SW 1271 (cell line): Measurements from ENCODE around the gene MLC1.
"Not testable (repeated sequence)": the region's sequence is repeated elsewhere in the genome, so short reads cannot be mapped to it uniquely, and the experiment has no call there.

Experiments used
- DNase-seq, 2 experiments: peaks; one replicate each; lab custom pipeline; 2025; lab: John Stamatoyannopoulos, UW

MLC1 gene

DNA sequence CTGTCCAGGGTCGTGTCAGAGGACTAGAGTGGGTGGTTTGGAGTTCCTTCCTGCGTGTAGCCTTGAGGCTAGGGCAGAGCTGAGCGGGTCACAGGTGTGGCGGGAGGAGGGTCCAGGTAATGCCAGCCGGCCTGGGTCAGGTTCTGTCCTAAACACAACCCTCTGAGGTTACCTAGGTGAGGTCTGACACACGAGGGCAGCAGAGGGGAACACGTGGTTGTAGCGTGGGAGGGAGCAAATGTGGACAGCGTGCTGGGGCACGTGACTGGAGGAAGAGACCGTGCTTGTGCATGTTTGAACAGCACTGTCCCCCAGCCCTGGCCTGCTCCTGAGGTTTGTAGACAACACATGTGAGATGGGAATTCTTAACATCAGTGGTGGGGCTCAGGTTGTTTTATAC, 17.7 kb upstream of the MLC1 start:
- no peak for DNase-seq

DNA sequence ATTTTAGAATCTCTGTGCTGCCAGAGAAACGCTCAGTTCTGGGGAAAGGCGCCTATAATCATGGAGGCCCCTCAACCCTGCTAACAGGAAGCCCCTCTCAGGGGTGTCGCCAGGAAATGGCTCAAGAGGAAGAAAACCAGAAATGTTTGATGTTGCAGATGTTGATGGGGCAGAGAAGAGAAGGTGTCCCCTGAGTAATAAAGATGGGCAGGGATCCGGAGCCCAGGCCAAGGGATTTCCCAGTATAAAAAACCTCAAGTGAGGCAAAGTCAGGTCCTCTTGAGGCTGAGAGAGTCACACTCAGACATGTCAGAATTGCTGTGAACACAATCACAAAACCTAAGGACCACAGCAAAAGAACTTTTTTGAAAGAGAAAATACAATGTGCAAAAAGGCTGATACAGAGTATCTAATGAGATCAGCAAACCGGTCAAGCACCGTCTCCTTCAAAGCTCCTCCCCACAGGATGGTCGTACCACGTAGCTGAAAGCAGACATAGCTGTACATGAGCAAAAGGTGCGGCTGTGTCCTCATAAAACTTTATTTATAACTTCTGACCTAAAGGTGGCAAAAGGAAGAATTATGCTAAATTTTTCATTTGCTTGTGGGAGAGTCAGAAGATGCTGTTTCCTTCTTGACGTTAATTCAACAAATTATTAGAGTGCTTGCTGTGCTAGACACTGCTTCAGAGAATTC, 16.8 kb upstream of the MLC1 start:
- no peak for DNase-seq

DNA sequence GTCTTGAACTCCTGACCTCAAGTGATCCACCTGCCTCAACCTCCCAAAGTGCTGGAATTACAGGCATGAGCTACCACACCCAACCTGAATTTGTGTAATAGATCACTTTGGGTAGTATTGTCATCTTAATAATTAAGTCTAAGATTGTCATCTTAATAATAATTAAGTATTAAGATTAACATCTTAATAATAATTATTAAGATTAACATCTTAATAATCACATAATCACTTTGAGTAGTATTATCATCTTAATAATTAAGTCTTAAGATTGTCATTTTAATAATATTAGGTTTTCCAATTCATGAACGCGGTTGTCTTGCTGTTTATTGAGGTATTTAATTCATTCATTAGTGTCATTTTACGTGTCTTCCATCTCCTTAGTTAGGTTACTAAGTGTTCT, 12.8 kb upstream of the MLC1 start:
- no peak for DNase-seq

DNA sequence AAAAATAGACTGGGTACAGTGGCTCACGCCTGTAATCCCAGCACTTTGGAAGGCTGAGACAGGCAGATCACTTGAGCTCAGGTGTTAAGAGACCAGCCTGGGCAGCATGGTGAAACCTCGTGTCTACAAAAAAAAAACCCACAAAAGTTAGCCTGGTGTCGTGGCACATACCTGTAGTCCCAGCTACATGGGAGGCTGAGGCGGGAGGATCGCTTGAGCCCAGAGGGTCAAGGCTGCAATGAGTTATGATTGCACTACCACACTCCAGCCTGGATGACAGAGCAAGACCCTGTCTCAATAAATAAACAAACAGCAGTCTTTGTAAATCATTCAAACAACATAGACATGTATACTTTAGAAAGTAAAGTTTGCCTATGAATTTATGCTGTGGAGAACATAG, 7.1 kb upstream of the MLC1 start:
- no peak for DNase-seq

DNA sequence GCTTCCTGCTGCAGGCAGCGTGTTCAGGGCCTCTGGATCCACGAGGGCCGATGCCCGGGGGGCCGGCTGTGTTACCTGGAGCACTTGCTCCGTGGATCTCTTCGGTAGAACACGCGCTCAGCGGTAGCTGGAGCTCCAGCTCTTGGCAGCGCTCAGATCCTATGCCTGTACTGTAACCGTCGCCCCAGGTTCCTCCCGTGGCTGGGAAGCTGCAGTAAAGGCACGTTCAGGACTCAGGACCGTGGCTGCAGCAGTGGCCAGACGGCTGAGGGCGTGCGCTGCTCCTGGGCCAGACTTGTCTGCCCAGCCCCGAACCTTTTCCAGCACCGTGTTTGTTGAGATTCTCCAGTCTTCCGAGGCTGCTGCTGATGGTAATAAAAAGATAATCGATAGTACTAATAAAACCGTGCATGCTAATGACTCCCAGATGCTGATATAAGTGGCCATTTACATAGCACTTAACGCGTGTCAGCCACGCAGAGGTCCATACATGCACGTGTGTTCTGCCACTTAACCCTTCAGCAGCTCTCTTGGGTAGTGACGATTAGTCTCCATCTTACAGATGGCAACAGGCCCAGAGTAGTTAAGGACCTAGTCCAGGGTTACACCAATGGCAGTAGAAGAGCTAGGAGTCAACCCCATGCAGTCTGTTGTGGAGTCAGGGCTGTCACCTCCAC, 6.0 kb upstream of the MLC1 start:
- DNase-seq = no peak

DNA sequence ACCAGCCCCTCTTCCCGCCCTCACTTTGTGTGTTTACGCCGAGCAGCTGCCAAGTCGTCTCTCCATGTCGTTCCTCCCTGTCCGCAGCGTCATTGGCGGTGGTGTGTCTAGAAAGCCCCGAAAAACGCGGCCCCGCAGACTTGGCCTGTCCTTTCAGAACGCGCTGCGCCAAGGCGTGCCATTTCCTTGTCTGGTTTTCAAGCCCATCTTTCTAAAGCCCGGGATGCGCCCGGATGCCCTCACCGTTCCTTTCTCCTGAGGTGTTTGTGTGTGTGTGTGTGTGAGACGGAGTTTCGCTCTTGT, 5.1 kb upstream of the MLC1 start:
- no peak for DNase-seq

DNA sequence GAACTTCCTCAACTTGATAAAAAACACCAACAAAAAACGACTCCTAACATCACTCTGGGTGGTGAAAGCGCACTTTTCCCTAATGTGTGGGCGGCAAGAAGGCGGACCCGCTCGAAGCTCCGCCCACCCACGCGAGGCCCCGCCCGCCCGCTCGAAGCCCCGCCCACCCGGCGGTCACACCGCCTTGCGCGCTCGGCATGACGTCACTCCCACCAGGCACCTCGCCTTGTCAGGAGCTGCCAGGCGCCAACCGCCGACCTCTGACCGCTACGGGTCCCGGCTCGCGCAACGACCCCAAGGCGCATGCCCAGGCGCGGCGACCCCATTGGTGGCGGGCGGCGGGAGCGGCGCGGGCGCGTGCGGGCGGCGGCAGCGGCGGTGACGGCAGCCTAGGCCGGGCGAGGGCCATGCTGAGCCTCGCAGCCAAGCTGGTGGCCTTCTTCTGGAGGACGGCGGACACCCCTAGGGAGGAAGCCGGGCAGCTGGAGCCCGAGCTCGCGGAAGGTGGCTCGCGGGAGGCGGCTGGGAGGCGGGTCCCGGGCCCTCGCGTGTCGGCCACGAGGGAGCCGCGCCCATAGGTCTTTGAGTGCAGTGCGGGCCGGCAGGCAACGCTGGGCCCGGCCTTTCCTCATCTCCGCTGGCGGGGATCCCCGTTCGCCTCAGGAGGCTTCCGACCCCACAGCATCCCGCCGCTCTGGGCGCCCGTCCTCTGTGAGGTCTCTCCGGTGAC, 4.6 kb upstream of the MLC1 start, which contains the start of gene MOV10L1:
TSS of gene MOV10L1 (plus strand) at position 325 of the 730 bp plus-strand sequence. CDS start at position 408, 83 bp downstream.
- no peak for DNase-seq

DNA sequence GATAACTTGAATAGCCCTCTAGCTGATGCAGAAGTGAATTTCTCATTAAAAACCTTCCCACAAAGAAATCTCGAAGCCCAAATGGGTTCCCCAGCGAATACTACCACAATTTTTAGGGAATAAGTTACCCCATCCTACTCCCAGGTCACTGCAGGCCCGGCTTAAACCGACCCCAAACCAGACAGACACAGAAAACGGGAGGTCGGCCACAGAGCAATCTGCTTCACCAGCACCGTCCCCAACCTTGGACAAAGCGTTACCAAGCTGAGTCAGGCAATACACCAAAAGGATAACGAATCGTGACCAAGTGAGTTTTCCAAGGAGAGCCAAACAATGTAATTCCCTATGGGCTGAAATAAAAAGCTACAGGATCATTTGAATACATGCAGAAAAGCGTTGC, 4.0 kb upstream of the MLC1 start:
- no peak for DNase-seq

DNA sequence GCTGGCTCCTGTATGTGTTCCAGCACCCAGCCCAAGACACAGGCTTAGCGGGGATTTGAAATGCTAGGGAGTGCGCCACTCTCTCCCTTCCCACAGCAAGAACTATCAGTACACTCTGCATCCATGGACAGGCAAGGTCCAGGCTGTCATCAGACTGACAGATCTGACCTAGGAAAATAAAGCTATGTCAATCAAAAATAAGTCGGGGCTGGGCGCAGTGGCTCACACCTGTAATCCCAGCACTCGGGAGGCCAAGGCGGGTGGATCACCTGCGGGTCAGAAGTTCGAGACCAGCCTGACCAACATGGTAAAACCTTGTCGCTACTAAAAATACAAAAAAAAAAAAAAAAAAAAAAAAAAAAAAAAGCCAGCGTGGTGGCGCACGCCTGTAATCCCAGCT, 2.9 kb upstream of the MLC1 start:
- DNase-seq = no peak

DNA sequence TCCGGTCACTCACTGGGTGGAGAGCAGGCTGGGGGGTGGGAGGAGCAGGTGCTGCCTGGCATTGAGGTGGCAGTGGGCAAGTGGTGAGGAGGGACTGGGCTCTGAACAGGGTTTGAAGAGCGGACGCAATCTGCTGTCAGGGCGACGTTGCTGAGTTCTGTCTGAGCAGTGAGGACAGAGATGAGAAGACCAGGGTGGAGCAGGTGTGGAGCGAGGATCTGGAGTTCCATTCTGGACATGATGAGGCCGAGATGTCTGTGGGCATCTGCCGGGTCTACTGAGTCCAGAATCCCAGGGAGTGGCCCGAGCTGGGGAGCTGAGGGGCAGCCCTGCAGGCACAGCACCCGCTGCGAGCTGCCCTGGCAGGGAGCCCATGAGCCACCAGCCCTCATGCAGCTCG, 2.4 kb upstream of the MLC1 start:
- DNase-seq = no peak

DNA sequence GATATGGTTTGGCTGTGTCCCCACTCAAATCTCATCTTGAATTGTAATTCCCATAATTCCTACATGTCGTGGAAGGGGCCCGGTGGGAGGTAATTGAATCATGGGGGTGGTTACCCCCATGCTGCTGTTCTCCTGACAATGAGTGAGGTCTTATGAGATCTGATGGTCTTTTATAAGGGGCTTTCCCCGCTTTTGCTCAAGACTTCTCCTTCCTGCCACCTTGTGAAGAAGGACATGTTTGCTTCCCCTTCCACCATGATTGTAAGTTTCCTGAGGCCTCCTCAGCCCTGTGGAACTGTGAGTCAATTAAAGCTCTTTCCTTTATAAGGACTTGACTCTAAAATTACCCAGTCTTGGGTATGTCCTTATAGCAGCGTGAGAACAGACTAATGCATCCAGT, 1.7 kb upstream of the MLC1 start:
- DNase-seq = not testable (repeated sequence)

DNA sequence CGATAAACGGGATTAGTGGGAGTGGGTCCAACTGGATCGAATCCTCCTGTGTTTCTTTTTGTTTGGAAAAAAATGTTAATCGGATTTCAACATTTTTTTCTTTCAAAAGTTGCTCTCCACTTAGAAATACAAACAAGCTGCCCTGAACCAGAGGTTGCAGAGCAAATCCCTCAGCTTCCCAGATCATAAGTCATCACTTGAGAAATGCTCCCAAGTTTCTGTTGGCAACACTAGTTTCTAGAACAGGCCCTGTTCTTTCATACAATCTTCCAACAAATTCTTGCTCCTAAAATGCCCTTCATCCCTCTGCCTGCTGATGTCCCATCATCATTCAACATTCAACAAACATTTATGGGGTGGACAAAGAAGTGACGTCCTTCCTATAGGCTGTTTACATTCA, 1.3 kb upstream of the MLC1 start:
- no peak for DNase-seq

DNA sequence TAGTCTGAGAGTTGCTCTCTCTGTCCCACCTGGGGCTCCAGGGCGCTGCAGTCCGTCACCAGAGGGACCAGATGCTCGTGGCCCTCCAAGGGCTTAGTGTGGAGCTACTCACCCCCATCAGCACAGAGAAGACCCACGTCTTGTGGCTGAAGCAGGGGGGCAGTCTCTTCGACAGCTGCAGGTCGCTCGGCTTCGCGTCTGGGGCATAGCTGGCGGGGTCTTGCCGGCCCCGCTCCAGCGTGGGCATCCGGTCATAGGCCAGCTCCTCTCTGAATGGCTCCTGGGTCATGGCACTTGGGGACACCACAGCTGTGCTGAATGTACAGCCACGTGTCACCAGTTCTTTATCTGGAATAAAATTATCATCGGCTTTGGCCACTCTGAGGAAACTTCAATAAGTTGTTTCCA, 608 bp downstream of the MLC1 start:
- no peak for DNase-seq

DNA sequence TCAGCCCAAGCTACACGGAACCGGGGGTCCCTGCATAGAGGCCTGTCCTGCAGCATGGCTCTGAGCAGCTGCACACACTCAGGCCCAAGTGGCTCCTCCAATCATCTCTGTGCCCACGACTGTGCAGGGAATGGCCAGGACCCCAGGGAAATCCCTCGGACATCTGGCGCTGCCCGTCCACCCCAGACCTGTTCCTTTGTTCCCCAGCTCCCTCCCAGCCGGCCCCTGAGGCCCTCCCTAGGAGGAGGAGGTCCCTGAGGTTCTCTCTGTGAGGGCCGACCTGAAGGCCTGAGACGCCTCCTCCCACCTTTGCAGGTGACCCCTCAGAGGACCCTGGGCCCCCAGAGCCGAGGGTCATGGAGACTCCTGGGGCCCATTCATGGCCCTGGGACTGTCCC, 1.1 kb downstream of the MLC1 start:
- DNase-seq = no peak

DNA sequence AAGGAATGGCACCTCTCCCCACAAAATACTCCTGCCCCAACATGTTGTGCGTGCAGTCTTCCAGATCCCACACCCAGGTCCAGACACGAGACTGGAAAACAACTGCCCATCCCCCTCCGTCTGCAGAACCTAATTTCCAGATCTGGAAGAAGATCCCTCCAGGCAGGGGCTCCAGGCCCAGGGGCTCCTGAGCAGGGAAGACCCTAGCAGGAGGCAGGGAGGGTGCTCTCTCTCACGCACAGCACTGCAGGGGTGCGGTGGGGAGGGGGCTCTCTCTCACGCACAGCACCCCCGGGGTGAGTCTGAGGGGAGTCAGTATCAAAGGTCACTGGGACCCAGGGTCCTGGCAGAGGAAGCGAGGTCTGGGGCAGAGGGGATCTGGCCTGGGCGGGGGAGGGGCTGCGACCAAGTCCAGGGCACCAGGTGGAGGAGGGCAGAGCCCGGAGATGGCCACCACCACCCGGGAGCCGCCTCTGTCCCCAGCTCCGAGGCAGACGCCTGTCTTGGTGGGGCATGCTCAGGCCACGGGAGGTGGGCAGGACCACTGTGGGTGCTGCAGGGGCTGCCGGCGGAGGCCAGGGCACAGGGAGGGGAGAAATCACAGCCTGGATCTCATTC, 1.7 kb downstream of the MLC1 start:
- no peak for DNase-seq

DNA sequence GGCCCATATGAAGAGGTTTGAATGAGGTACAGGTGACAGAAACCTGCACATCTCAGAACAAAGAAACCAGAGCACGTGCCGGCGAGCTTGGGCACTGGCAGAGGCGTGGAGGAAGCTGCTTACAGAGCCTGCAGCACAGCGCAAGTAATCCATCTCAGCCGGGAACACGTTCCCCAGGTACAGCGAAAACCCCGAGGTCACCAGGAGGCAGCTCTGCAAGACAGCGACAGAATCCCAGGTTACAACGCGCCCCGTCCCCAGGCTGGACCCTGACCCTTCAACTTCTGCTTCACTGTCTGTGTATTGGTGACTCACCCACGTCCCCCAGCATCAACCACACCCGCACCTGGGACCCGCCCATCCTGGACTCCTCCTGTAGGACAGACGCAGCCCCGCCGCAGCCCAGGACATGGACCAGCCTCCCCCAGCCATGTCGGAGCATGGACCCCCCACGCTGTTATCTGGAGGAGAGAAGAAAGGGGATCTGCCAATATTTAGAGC, 2.2 kb downstream of the MLC1 start:
- no peak for DNase-seq

DNA sequence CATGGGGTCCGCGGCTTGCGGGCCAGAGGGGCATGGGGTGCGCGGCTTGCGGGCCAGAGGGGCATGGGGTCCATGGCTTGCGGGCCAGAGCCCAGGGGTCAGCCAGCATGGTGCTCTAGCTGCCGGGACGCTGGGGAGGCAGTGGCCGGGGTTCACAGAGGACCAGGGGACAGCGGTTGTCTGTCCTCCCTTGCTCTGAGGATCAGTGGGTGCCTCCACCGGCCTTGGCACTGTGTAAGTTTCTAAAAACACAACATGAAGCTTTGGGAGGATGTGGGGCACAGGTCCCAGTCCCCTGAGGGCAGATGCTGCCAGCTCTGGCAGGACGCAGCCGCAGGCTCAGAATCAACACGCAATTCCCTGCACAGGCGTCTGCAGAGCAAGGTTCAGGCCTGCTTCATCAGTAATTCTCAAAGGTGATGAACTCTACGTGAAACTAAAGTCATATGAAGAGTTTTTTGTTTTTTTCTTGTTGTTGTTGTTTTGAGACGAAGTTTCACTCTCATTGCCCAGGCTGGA, 3.0 kb downstream of the MLC1 start:
- DNase-seq = no peak

DNA sequence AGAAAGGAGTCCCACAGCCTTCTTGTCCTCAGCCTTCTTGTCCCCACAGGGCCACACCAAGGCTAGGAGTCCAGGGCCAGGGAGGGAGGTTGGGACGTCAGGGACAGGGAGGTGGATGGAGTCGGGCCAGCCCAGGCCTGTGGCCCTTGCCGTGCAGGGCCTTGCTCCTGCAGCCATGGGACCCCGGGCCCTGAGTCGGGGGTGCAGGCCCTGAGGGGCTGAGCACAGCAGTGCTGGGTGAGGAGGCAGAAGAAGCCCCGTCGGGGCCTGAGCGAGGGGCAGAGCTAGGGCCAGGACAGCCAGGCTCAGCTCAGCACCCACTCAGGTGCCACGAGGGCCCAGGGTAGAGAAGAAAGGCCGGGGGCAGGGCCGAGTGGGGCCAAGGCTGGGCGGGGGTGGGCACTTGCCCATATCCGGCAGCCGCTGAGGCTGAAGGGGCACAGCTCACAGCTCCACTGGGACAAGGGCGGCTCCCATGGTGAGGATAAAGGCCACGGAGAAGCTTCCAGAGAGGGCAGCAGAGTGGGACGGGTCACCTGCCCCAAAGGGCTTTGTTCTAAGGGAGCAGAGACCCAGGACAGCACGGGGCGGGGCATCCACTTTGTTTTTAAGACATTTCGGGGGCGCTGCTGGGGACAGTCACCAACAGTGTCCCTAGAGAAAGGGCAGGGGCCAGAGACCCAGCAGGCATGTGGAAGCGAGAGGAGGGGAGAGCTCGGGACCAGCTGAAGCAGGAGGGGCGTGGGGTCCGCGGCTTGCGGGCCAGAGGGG, 3.6 kb downstream of the MLC1 start:
- DNase-seq = no peak

DNA sequence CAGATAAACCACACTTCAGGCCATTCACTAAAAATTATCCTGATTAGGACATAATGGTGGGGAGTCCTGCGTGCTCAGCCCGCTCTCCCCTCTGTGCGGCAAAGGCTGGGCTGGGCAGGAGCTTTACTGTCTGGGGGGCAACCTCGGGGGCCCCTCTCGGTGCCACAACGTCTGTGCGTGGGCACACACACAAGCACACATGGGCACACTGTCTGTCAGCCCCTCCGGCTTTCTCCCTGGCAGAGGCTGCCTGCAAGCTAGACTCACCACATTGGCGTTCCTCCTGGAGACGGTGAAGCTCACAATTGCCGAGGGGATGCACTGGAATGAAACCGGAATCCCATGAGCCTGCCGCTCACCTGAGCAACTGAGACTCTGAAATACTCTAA, 5.2 kb downstream of the MLC1 start:
- DNase-seq = no peak

DNA sequence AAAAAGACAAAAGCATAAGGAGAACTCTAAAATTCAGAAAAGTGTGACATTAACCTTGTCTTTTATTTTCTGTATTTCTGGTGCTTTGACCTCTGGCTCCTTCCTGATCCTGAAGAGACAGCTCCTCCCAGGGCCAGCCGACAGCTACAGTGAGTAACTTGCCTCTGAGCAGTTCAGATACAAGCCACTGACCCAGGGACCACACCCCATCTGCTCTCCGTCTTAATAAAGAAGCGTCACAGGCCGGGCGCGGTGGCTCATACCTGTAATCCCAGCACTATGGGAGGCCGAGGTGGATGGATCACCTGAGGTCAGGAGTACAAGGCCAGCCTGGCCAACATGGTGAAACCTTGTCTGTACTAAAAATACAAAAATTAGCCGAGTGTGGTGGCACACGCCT, 6.5 kb downstream of the MLC1 start:
- DNase-seq = no peak

DNA sequence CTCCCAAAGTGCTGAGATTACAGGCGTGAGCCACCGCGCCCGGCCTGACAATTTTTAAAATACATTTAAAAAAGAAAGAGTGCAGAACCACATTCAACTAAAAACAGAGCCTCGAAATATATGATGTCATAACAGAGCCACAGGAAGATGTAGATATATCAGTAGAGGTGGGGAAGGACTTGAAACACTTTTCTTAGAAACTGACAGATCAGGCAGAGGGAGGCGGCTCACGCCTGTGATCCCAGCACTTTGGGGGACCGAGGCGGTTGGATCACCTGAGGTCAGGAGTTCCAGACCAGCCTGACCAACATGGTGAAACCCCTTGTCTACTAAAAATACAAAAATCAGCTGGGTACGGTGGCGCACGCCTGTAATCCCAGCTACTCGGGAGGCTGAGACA, 7.0 kb downstream of the MLC1 start:
- no peak for DNase-seq
